Measurements from ENCODE around the gene KDM5A.
"Not testable (repeated sequence)": the region's sequence is repeated elsewhere in the genome, so short reads cannot be mapped to it uniquely, and the experiment has no call there.

Gene KDM5A

GRCh38 chr12:389142-390096 lies at the start of gene KDM5A:
Gene KDM5A, minus strand, starts transcription at chr12:389320. Its CDS starts 229 bp downstream, at chr12:389091.
- peak; percentile 82 for DNase-seq (ENCODE audit: low read depth, low spot score)
- H3K9ac ChIP-seq (ENCODE audit: insufficient read length) = peak within 1 kb of the TSS; percentile 96
- peak within 1 kb of the TSS; percentile 96 for H3K4me3 ChIP-seq

GRCh38 chr12:435737-436136 lies 46.6 kb upstream of the KDM5A start:
- not testable (repeated sequence) for H3K9me3 ChIP-seq (ENCODE audit: low read depth, low read length); H3K27ac ChIP-seq; H3K4me3 ChIP-seq; H3K9ac ChIP-seq (ENCODE audit: insufficient read length); DNase-seq (ENCODE audit: low read depth, low spot score)
- H3K36me3 ChIP-seq (ENCODE audit: insufficient read depth, low read length) = peaks cover 51% of the 10 kb centered on the region

More at GRCh38 chr12:389142-390096, at the start of gene KDM5A:
- no peaks in the 10 kb centered on the region for H3K9me3 ChIP-seq (ENCODE audit: low read depth, low read length)
- H3K36me3 ChIP-seq (ENCODE audit: insufficient read depth, low read length) = peaks cover 6% of the 10 kb centered on the region
- H3K27ac ChIP-seq = peak within 1 kb of the TSS; percentile 97
- peak; percentile 51 for TF ChIP-seq FOXP2 (optimal IDR thresholded peaks at IDR 0.05; ENCODE audit: control extremely low read depth, extremely low read length, insufficient read depth)
- TF ChIP-seq EZH2 (IDR thresholded peaks at IDR 0.05) = no peak
- peak; percentile 80 for TF ChIP-seq POLR2AphosphoS5 (IDR thresholded peaks at IDR 0.05; ENCODE audit: borderline replicate concordance, low read depth, low read length)

DNA sequence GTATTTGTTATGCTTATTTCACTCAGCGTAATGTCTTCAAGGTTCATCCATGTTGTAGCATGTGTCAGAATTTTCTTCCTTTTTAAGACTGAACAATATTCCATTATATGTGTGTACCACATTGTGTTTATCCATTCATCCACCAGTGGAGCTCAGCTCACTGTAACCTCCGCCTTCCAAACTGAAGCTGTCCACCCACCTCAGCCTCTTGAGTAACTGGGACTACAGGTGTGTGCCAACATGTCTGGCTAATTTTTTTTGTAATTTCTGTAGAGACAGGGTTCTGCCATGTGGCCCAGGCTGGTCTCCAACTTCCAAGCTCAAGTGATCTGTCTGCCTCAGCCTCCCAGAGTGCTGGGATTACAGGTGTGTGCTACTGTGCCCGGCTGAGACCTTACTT lies 33.4 kb upstream of the KDM5A start:
- TF ChIP-seq EZH2 (IDR thresholded peaks at IDR 0.05) (no peak), POLR2AphosphoS5 (IDR thresholded peaks at IDR 0.05; ENCODE audit: borderline replicate concordance, low read depth, low read length) (no peak), FOXP2 (optimal IDR thresholded peaks at IDR 0.05; ENCODE audit: control extremely low read depth, extremely low read length, insufficient read depth) (no peak)
- Histone ChIP-seq H3K36me3 (ENCODE audit: insufficient read depth, low read length) (peaks cover 38% of the 10 kb centered on the region), H3K27ac (no peak overlapping the region), H3K4me3 (no peak overlapping the region), H3K9ac (ENCODE audit: insufficient read length) (no peak overlapping the region), H3K9me3 (ENCODE audit: low read depth, low read length) (no peaks in the 10 kb centered on the region)
- DNase-seq (ENCODE audit: low read depth, low spot score) = no peak

- peaks cover 42% of the 10 kb centered on the region for H3K36me3 ChIP-seq (ENCODE audit: insufficient read depth, low read length)
- no peak overlapping the region for H3K4me3 ChIP-seq
- H3K9ac ChIP-seq (ENCODE audit: insufficient read length) = no peak overlapping the region
- no peak for TF ChIP-seq FOXP2 (optimal IDR thresholded peaks at IDR 0.05; ENCODE audit: control extremely low read depth, extremely low read length, insufficient read depth)
- no peak for TF ChIP-seq EZH2 (IDR thresholded peaks at IDR 0.05)
- no peak for TF ChIP-seq POLR2AphosphoS5 (IDR thresholded peaks at IDR 0.05; ENCODE audit: borderline replicate concordance, low read depth, low read length)
- no peaks in the 10 kb centered on the region for H3K9me3 ChIP-seq (ENCODE audit: low read depth, low read length)
- H3K27ac ChIP-seq = no peak overlapping the region
- no peak for DNase-seq (ENCODE audit: low read depth, low spot score)
Measured at GRCh38 chr12:418432-418831, 29.3 kb upstream of the KDM5A start.

- no peak overlapping the region for H3K9ac ChIP-seq (ENCODE audit: insufficient read length)
- H3K4me3 ChIP-seq = no peak overlapping the region
- no peak overlapping the region for H3K27ac ChIP-seq
- DNase-seq (ENCODE audit: low read depth, low spot score) = no peak
- H3K36me3 ChIP-seq (ENCODE audit: insufficient read depth, low read length) = peaks cover 50% of the 10 kb centered on the region
- no peak for TF ChIP-seq FOXP2 (optimal IDR thresholded peaks at IDR 0.05; ENCODE audit: control extremely low read depth, extremely low read length, insufficient read depth)
- no peak for TF ChIP-seq POLR2AphosphoS5 (IDR thresholded peaks at IDR 0.05; ENCODE audit: borderline replicate concordance, low read depth, low read length)
- TF ChIP-seq EZH2 (IDR thresholded peaks at IDR 0.05) = no peak
- no peaks in the 10 kb centered on the region for H3K9me3 ChIP-seq (ENCODE audit: low read depth, low read length)
Measured at GRCh38 chr12:414859-415258, 25.7 kb upstream of the KDM5A start.

DNA sequence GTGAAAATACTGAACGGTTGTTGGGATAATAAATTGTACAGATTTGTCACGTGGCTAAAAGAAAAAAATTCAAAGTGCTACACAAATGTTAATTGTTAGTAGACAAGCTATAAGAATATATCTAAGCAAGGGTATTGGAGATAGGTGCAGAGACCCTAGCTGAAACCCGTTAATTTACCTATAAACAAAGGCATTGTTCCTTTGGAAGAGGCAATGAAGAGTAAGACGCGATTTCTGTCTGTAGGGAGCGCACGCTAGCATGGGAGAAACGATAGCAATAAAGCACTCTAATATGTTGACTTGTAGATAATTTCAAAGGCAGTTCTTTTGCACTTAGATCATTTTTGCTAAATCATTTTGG lies 12.9 kb upstream of the KDM5A start:
- no peak for DNase-seq (ENCODE audit: low read depth, low spot score)
- peak overlapping the region; percentile 52; the same call in 1 of the 2 replicates for H3K27ac ChIP-seq
- H3K36me3 ChIP-seq (ENCODE audit: insufficient read depth, low read length) = peaks cover 4% of the 10 kb centered on the region; the same call in 1 of the 2 replicates
- no peaks in the 10 kb centered on the region for H3K9me3 ChIP-seq (ENCODE audit: low read depth, low read length)
- no peak for TF ChIP-seq POLR2AphosphoS5 (IDR thresholded peaks at IDR 0.05; ENCODE audit: borderline replicate concordance, low read depth, low read length)
- no peak for TF ChIP-seq EZH2 (IDR thresholded peaks at IDR 0.05)
- TF ChIP-seq FOXP2 (optimal IDR thresholded peaks at IDR 0.05; ENCODE audit: control extremely low read depth, extremely low read length, insufficient read depth) = no peak
- H3K9ac ChIP-seq (ENCODE audit: insufficient read length) = peak overlapping the region; percentile 80
- peak overlapping the region; percentile 91 for H3K4me3 ChIP-seq

GRCh38 chr12:401235-402028 lies 12.3 kb upstream of the KDM5A start, which contains the start of gene CCDC77:
Gene CCDC77, plus strand, starts transcription at chr12:401644. Its CDS starts 7,740 bp downstream, at chr12:409384.
- Histone ChIP-seq H3K9ac (ENCODE audit: insufficient read length) (peak within 1 kb of the TSS; percentile 80), H3K36me3 (ENCODE audit: insufficient read depth, low read length) (peaks cover 4% of the 10 kb centered on the region; the same call in 1 of the 2 replicates), H3K9me3 (ENCODE audit: low read depth, low read length) (no peaks in the 10 kb centered on the region), H3K27ac (peak within 1 kb of the TSS; percentile 52; the same call in 1 of the 2 replicates), H3K4me3 (peak within 1 kb of the TSS; percentile 91)
- DNase-seq (ENCODE audit: low read depth, low spot score) = peak; percentile 80
- TF ChIP-seq EZH2 (IDR thresholded peaks at IDR 0.05) (no peak), FOXP2 (optimal IDR thresholded peaks at IDR 0.05; ENCODE audit: control extremely low read depth, extremely low read length, insufficient read depth) (peak; percentile 67), POLR2AphosphoS5 (IDR thresholded peaks at IDR 0.05; ENCODE audit: borderline replicate concordance, low read depth, low read length) (peak; percentile 93)

GRCh38 chr12:400828-401227 lies 11.7 kb upstream of the KDM5A start:
- DNase-seq (ENCODE audit: low read depth, low spot score) = no peak
- Histone ChIP-seq H3K9ac (ENCODE audit: insufficient read length) (peak overlapping the region; percentile 52), H3K27ac (no peak overlapping the region), H3K36me3 (ENCODE audit: insufficient read depth, low read length) (peaks cover under 1% of the 10 kb centered on the region; the same call in 1 of the 2 replicates), H3K9me3 (ENCODE audit: low read depth, low read length) (no peaks in the 10 kb centered on the region), H3K4me3 (peak overlapping the region; percentile 91)
- no peak for TF ChIP-seq EZH2 (IDR thresholded peaks at IDR 0.05)
- no peak for TF ChIP-seq FOXP2 (optimal IDR thresholded peaks at IDR 0.05; ENCODE audit: control extremely low read depth, extremely low read length, insufficient read depth)
- TF ChIP-seq POLR2AphosphoS5 (IDR thresholded peaks at IDR 0.05; ENCODE audit: borderline replicate concordance, low read depth, low read length) = no peak

All from SK-N-MC (cell line).